GM23338 (cell line): ENCODE results near the gene EXOC4. TPM values are rescaled to one million over a fixed set of nuclear protein-coding genes. Genes with fewer than 3 reads are reported as not detected.

Source experiments
- ATAC-seq: fragments of 200-7000 bp; cut with Tn5 transposase; 3 replicates; pipeline ENCODE4 v1.9.1; 2020
- DNase-seq: peaks from one replicate; pipeline ENCODE4 v3.0.0-alpha.2; 2015; ENCODE audit warnings: low spot score
- H2AFZ ChIP-seq: fragments of 200-600 bp; sonication (generic); 2 replicates; pipeline ENCODE4 v1.8.0; 2016; ENCODE audit warnings: antibody characterized with exemption, mild to moderate bottlenecking, moderate library complexity
- H3F3A ChIP-seq: fragments of 200-600 bp; sonication (generic); replicated peaks from 2 replicates; pipeline ENCODE4 v1.8.0; 2017; ENCODE audit warnings: antibody characterized with exemption, mixed run types, low read depth
- H3K27ac ChIP-seq: fragments of 200-600 bp; sonication (generic); 2 replicates; pipeline ENCODE4 v1.6.1; 2016; ENCODE audit warnings: low read depth
- H3K27me3 ChIP-seq: fragments of 200-600 bp; sonication (generic); 2 replicates; pipeline ENCODE4 v1.8.0; 2016; ENCODE audit warnings: mild to moderate bottlenecking, mixed run types, moderate library complexity; ENCODE audit not compliant: insufficient read depth
- H3K36me3 ChIP-seq: fragments of 200-600 bp; sonication (generic); 2 replicates; pipeline ENCODE4 v1.8.0; 2016; ENCODE audit warnings: mild to moderate bottlenecking; ENCODE audit not compliant: insufficient read depth
- H3K4me1 ChIP-seq: fragments of 200-600 bp; sonication (generic); 2 replicates; pipeline ENCODE4 v1.8.0; 2016; ENCODE audit warnings: mild to moderate bottlenecking, moderate library complexity; ENCODE audit not compliant: insufficient read depth
- H3K4me2 ChIP-seq: fragments of 200-600 bp; sonication (generic); 2 replicates; pipeline ENCODE4 v1.7.1; 2017; ENCODE audit warnings: mixed run types
- H3K4me3 ChIP-seq: fragments of 200-600 bp; sonication (generic); 2 replicates; pipeline ENCODE4 v1.6.1; 2016; ENCODE audit warnings: mixed run types
- H3K79me2 ChIP-seq: fragments of 200-600 bp; sonication (generic); replicated peaks from 2 replicates; pipeline ENCODE4 v1.8.0; 2017; ENCODE audit warnings: mild to moderate bottlenecking; ENCODE audit not compliant: insufficient read depth
- H3K9me2 ChIP-seq: fragments of 200-600 bp; sonication (generic); 2 replicates; pipeline ENCODE4 v1.8.0; 2017; ENCODE audit not compliant: insufficient read depth
- H4K20me1 ChIP-seq: fragments of 200-600 bp; sonication (generic); replicated peaks from 2 replicates; pipeline ENCODE4 v1.8.0; 2017; ENCODE audit warnings: mild to moderate bottlenecking; ENCODE audit not compliant: insufficient read depth
- H3K27ac Mint-ChIP-seq: 2 replicates; pipeline ENCODE4 v1.8.0; 2020; ENCODE audit warnings: inconsistent platforms, mild to moderate bottlenecking, moderate library complexity, mixed read lengths
- H3K27me3 Mint-ChIP-seq: 3 replicates; pipeline ENCODE4 v1.8.0; 2022; ENCODE audit warnings: low read depth, mild to moderate bottlenecking, moderate library complexity, mixed read lengths, inconsistent platforms; ENCODE audit not compliant: insufficient read depth, poor library complexity
- H3K36me3 Mint-ChIP-seq: 3 replicates; pipeline ENCODE4 v1.8.0; 2021; ENCODE audit warnings: low read depth, mild to moderate bottlenecking, inconsistent platforms, moderate library complexity, mixed read lengths
- H3K4me1 Mint-ChIP-seq: 3 replicates; pipeline ENCODE4 v1.8.0; 2020; ENCODE audit warnings: mild to moderate bottlenecking, inconsistent platforms, mixed read lengths
- H3K4me3 Mint-ChIP-seq: 3 replicates; pipeline ENCODE4 v1.8.0; 2021; ENCODE audit warnings: moderate library complexity, mild to moderate bottlenecking, inconsistent platforms, mixed read lengths
- H3K9me3 Mint-ChIP-seq: 3 replicates; pipeline ENCODE4 v1.8.0; 2020; ENCODE audit warnings: moderate library complexity, mild to moderate bottlenecking, inconsistent platforms, mixed read lengths
- CREB1 ChIP-seq: fragments of 250-450 bp; sonication (Bioruptor Pico); IDR thresholded peaks from 2 replicates; pipeline ENCODE4 v1.5.0; 2020; ENCODE audit warnings: low read depth, mild to moderate bottlenecking, moderate library complexity
- CTCF ChIP-seq, 2 experiments: fragments of 200-600 bp in 1 of 2; sonication (generic) in 1 of 2; conservative IDR thresholded peaks; 2 replicates each; pipeline versions ENCODE4 v1.5.1 to v1.6.1; 2016 to 2017; ENCODE audit warnings: antibody characterized with exemption in 2 of 2, low read depth in 2 of 2, mild to moderate bottlenecking in 2 of 2, moderate library complexity in 1 of 2
- ETS1 ChIP-seq: IDR thresholded peaks from 2 replicates; pipeline ENCODE4 v1.6.1; 2016; ENCODE audit warnings: antibody characterized with exemption
- EZH2 ChIP-seq: fragments of 200-600 bp; sonication (generic); IDR thresholded peaks from one replicate; pipeline ENCODE4 v1.8.0; 2017; ENCODE audit warnings: antibody characterized with exemption, mild to moderate bottlenecking, low read depth; ENCODE audit not compliant: unreplicated experiment
- EZH2phosphoT487 ChIP-seq: fragments of 200-600 bp; sonication (generic); IDR thresholded peaks from one replicate; pipeline ENCODE4 v1.8.1; 2018; ENCODE audit warnings: antibody characterized with exemption; ENCODE audit not compliant: unreplicated experiment
- JUNB ChIP-seq: IDR thresholded peaks from one replicate; pipeline ENCODE4 v1.6.1; 2016; ENCODE audit warnings: antibody characterized with exemption; ENCODE audit not compliant: unreplicated experiment
- NANOG ChIP-seq: IDR thresholded peaks from 2 replicates; pipeline ENCODE4 v1.6.1; 2016; ENCODE audit warnings: antibody characterized with exemption, borderline replicate concordance
- POLR2AphosphoS5 ChIP-seq: IDR thresholded peaks from 2 replicates; pipeline ENCODE4 v1.6.1; 2016; ENCODE audit warnings: antibody characterized with exemption, low read depth
- REST ChIP-seq: IDR thresholded peaks from one replicate; pipeline ENCODE4 v1.6.1; 2018; ENCODE audit warnings: antibody characterized with exemption; ENCODE audit not compliant: unreplicated experiment
- STAT1 ChIP-seq: IDR thresholded peaks from one replicate; pipeline ENCODE4 v1.6.1; 2016; ENCODE audit warnings: antibody characterized with exemption; ENCODE audit not compliant: unreplicated experiment
- ZNF114 ChIP-seq: fragments of 250-450 bp; sonication (Bioruptor Pico); IDR thresholded peaks from 2 replicates; pipeline ENCODE4 v1.5.0; 2020; ENCODE audit warnings: mild to moderate bottlenecking, moderate library complexity
- ZNF331 ChIP-seq: fragments of 250-450 bp; sonication (Bioruptor Pico); IDR thresholded peaks from 2 replicates; pipeline ENCODE4 v1.5.0; 2020; ENCODE audit warnings: low read depth, mild to moderate bottlenecking, moderate library complexity
- ZNF462 ChIP-seq: fragments of 250-450 bp; sonication (Bioruptor Pico); IDR thresholded peaks from 2 replicates; pipeline ENCODE4 v1.5.0; 2020; ENCODE audit warnings: mild to moderate bottlenecking, moderate library complexity
- polyA plus RNA-seq: library from polyadenylated mRNA; unstranded; fragments of >200 nt; fragmentation: Nextera tagmentation; extraction: Ambion mirVana; gene quantifications from 2 replicates; pipeline ENCODE4 v1.2.1, GENCODE V29; 2016
- total RNA-seq: library from RNA; depleted of rRNA; stranded (reverse); fragments of >200 nt; shearing (Covaris generic); gene quantifications from 2 replicates; pipeline ENCODE4 v1.2.3, GENCODE V29; 2014

The EXOC4 gene
- total and polyA plus RNA-seq, 2 experiments from 2014 or later = 37.5 to 52.7 TPM

GRCh38 chr7:133985300-133985699 lies 732.4 kb downstream of the EXOC4 start:
- Histone ChIP-seq H4K20me1 (no peaks in the 10 kb centered on the region), H3K4me1 (no peaks in the 10 kb centered on the region), H3K4me2 (no peak overlapping the region), H2AFZ (no peak overlapping the region), H3K9me2 (no peaks in the 10 kb centered on the region), H3K4me3 (no peak overlapping the region), H3K79me2 (no peaks in the 10 kb centered on the region), H3K27ac (no peak overlapping the region), H3F3A (no peaks in the 10 kb centered on the region), H3K27me3 (no peaks in the 10 kb centered on the region), H3K36me3 (no peaks in the 10 kb centered on the region)
- DNase-seq (no peak), ATAC-seq (no peak)
- Mint-ChIP-seq H3K27me3 (peaks cover 2% of the 10 kb centered on the region), H3K4me3 (no peak overlapping the region), H3K36me3 (0 out of 3 replicates have a peak, but pooled peaks cover 2% of the 10 kb centered on the region), H3K9me3 (peaks cover 2% of the 10 kb centered on the region; the same call in 1 of the 3 replicates), H3K27ac (no peak overlapping the region), H3K4me1 (peaks cover 6% of the 10 kb centered on the region; the same call in 2 of the 3 replicates)
- TF ChIP-seq ZNF114 (CRISPR knock-in tag) (no peak), EZH2 (no peak), ZNF331 (CRISPR knock-in tag) (no peak), REST (no peak), ETS1 (no peak), STAT1 (no peak), POLR2AphosphoS5 (no peak), CTCF (conservative IDR thresholded peaks at IDR 0.05; ENCODE audit: low read depth in 2 of 2) (no peak), CREB1 (CRISPR knock-in tag) (no peak), NANOG (no peak), JUNB (no peak), EZH2phosphoT487 (no peak), ZNF462 (CRISPR knock-in tag) (no peak)
